Measurements from ENCODE around the gene PLEKHG1. TPM values are rescaled to one million over a fixed set of nuclear protein-coding genes. Genes with fewer than 3 reads are reported as not detected.

Gene PLEKHG1
- total and polyA plus RNA-seq, 2 of the 13 experiments (the other 11 are each of a cell fraction or from before 2014, with no cell fraction given), result 0.03 to 0.04 TPM

- TF ChIP-seq NFKB2 (CRISPR knock-in tag; IDR thresholded peaks at IDR 0.05; ENCODE audit: borderline replicate concordance) (no peak), USF2 (IDR thresholded peaks at IDR 0.05; ENCODE audit: low read depth, low read length) (no peak), USF2 (CRISPR knock-in tag; IDR thresholded peaks at IDR 0.05; ENCODE audit: borderline replicate concordance) (no peak), TERF1 (CRISPR knock-in tag; IDR thresholded peaks at IDR 0.05) (no peak)
Measured at GRCh38 chr6:150550244-150550643, 49.4 kb upstream of the PLEKHG1 start (continued).

- no peak for ATAC-seq
- Histone ChIP-seq H3K4me2 (ENCODE audit: low read depth, low read length) (no peak overlapping the region), H3K4me3 (replicated peaks in 1 of 3; ENCODE audit: insufficient read depth in 1 of 3, low read depth in 2 of 3, low read length in 3 of 3) (no peak overlapping the region), H3K27ac (ENCODE audit: extremely low read length, insufficient read depth, low read length) (no peak overlapping the region), H4K20me1 (ENCODE audit: insufficient read depth, low read length) (no peaks in the 10 kb centered on the region), H3K36me3 (replicated peaks in 1 of 2; ENCODE audit: control insufficient read depth in 1 of 2, insufficient read depth in 2 of 2, low read length in 2 of 2) (no peaks in the 10 kb centered on the region), H3K79me2 (ENCODE audit: insufficient read depth, low read length) (no peaks in the 10 kb centered on the region), H3K4me1 (ENCODE audit: insufficient read depth, low read length) (no peaks in the 10 kb centered on the region), H2AFZ (ENCODE audit: low read length) (no peak overlapping the region), H3K9ac (ENCODE audit: insufficient read depth, low read depth, low read length) (no peak overlapping the region), H3K9me3 (ENCODE audit: low read length) (no peaks in the 10 kb centered on the region), H3K27me3 (ENCODE audit: control insufficient read depth in 1 of 2, insufficient read depth in 2 of 2, low read length in 2 of 2) (no peaks in the 10 kb centered on the region)
- in situ Hi-C loops (cut with HindIII; ENCODE audit: extremely low pct_ligation_motif_present, low pct_unique_long_range_greater_than_20kb), result no loop called here
- WGBS (ENCODE audit: low lambda C conversion rate), result 15% methylated on average over 5 of the region's 5 CpGs
- DNase-seq (ENCODE audit: low spot score), result no peak
- ChIA-PET POLR2A (no interaction called here), CTCF (ENCODE audit: low intra/inter-chr PET ratio, low total read pairs) (no interaction called here)
- BruUV-seq (replicated peaks), result no TSS peak
- intact Hi-C loops (cut with micrococcal nuclease; ENCODE audit: unreplicated experiment), result no loop called here
- TF ChIP-seq CBX2 (IDR thresholded peaks at IDR 0.05; ENCODE audit: low read depth, low read length) (0 out of 2 replicates have a peak, but pooled peaks have one; percentile 68), CBX2 (CRISPR knock-in tag; IDR thresholded peaks at IDR 0.05; ENCODE audit: low read depth) (no peak), FOXC1 (CRISPR knock-in tag; IDR thresholded peaks at IDR 0.05; ENCODE audit: borderline replicate concordance) (no peak)
- FAIRE-seq, result no peak
Measured at GRCh38 chr6:150557043-150557599, 42.6 kb upstream of the PLEKHG1 start.

All from HepG2 (cell line).